SH-SY5Y (cell line): ENCODE results near the gene PPP3CA.

Experiments used
- GATA2 ChIP-seq: IDR thresholded peaks from 2 replicates; pipeline ENCODE4 v1.6.1; 2011; ENCODE audit warnings: mild to moderate bottlenecking, low read depth, low read length
- GATA3 ChIP-seq: IDR thresholded peaks from 2 replicates; pipeline ENCODE4 v1.6.1; 2011; ENCODE audit warnings: low read depth, mild to moderate bottlenecking, low read length, moderate library complexity

DNA sequence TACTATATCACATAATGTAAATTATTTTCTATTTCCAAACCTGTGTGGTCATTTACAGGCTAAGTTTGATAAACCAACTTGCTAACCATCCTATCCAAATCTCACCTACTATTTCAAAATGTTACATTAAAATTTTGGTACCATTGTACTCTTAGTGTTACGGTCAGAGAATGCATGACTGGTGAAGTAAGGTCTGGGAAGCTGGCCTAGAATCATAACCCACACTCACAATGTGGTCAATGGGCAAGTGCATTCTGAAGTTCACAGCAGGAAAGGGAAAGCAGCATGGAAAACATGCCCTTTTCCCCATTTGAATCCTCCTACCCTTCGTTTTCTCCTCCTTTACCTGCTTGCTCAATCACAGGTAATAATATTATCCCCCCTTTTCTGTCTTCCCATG is 54.4 kb downstream of the PPP3CA start:
- TF ChIP-seq GATA2, result no peak
- no peak for TF ChIP-seq GATA3
